ENCODE data around the gene PTPRB. TPM values are rescaled to one million over a fixed set of nuclear protein-coding genes. Genes with fewer than 3 reads are reported as not detected.

Gene PTPRB
- total RNA-seq, 1 experiment from 2014 or later, result 0.17 TPM

DNA sequence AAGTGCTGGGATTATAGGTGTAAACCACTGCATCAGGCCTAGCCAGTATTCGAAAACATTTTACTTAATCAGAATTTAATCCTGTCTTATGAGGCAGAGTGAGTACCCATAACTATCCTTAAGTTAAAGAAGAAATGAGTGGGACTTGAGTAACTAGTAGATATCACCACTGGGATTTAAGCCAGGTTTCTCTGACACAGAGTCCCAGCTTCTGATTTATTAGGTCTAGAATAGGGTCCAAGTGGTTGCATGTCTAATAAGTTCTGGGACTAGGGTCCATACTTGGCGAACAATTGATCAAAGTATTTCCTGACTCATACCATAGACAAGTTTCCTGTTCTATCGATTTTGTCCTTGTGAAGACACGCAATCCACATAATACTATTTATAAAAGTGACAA lies 18.9 kb downstream of the PTPRB start:
- TF ChIP-seq, protein P1, sequence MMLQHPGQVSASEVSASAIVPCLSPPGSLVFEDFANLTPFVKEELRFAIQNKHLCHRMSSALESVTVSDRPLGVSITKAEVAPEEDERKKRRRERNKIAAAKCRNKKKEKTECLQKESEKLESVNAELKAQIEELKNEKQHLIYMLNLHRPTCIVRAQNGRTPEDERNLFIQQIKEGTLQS (IDR thresholded peaks at IDR 0.05), result no peak
- TF ChIP-seq, protein P2, sequence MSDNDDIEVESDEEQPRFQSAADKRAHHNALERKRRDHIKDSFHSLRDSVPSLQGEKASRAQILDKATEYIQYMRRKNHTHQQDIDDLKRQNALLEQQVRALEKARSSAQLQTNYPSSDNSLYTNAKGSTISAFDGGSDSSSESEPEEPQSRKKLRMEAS (IDR thresholded peaks at IDR 0.05), result no peak
- TF ChIP-seq POLR2A (IDR thresholded peaks at IDR 0.05; ENCODE audit: borderline replicate concordance, extremely low read depth, insufficient read depth, insufficient read length), result no peak
- TF ChIP-seq JUND (IDR thresholded peaks at IDR 0.05), result no peak
- TF ChIP-seq CEBPB (IDR thresholded peaks at IDR 0.05; ENCODE audit: low read depth), result no peak
- no peak for TF ChIP-seq SP1 (IDR thresholded peaks at IDR 0.05; ENCODE audit: low read depth)
- no peak for TF ChIP-seq CBX3 (IDR thresholded peaks at IDR 0.05; ENCODE audit: low read depth)
- TF ChIP-seq EGR1 (IDR thresholded peaks at IDR 0.05; ENCODE audit: low read depth), result no peak
- TF ChIP-seq RAD21 (IDR thresholded peaks at IDR 0.05; ENCODE audit: low read depth), result no peak
- TF ChIP-seq EZH2phosphoT487 (IDR thresholded peaks at IDR 0.05; ENCODE audit: borderline replicate concordance), result no peak
- TF ChIP-seq, protein P3, sequence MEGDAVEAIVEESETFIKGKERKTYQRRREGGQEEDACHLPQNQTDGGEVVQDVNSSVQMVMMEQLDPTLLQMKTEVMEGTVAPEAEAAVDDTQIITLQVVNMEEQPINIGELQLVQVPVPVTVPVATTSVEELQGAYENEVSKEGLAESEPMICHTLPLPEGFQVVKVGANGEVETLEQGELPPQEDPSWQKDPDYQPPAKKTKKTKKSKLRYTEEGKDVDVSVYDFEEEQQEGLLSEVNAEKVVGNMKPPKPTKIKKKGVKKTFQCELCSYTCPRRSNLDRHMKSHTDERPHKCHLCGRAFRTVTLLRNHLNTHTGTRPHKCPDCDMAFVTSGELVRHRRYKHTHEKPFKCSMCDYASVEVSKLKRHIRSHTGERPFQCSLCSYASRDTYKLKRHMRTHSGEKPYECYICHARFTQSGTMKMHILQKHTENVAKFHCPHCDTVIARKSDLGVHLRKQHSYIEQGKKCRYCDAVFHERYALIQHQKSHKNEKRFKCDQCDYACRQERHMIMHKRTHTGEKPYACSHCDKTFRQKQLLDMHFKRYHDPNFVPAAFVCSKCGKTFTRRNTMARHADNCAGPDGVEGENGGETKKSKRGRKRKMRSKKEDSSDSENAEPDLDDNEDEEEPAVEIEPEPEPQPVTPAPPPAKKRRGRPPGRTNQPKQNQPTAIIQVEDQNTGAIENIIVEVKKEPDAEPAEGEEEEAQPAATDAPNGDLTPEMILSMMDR (IDR thresholded peaks at IDR 0.05 in 2 of 3, conservative IDR thresholded peaks at IDR 0.05 in 1 of 3; ENCODE audit: borderline replicate concordance in 1 of 3, insufficient read depth in 1 of 3, low read depth in 2 of 3, low read length in 2 of 3), result no peak
- TF ChIP-seq SRF (IDR thresholded peaks at IDR 0.05; ENCODE audit: low read depth), result no peak
- no peak for TF ChIP-seq FOSL1 (IDR thresholded peaks at IDR 0.05; ENCODE audit: low read depth)
- no peak for TF ChIP-seq YY1 (IDR thresholded peaks at IDR 0.05; ENCODE audit: extremely low read depth, insufficient replicate concordance, low read depth, low read length)
- no peak for TF ChIP-seq ZFX (IDR thresholded peaks at IDR 0.05)
- TF ChIP-seq POLR2AphosphoS5 (IDR thresholded peaks at IDR 0.05; ENCODE audit: low read depth, low read length), result no peak
- TF ChIP-seq SIN3A (IDR thresholded peaks at IDR 0.05; ENCODE audit: low read depth), result no peak
- no peak overlapping the region for H3K4me3 ChIP-seq (replicated peaks in 1 of 2; ENCODE audit: low read depth in 1 of 2, low read length in 2 of 2)
- RAD21 ChIA-PET (ENCODE audit: low non-redundant PET in 1 of 2, low total read pairs in 2 of 2, uncharacterized antibody in 2 of 2, unreplicated experiment in 2 of 2), result no interaction called here
- H3K4me1 ChIP-seq (ENCODE audit: control insufficient read depth in 1 of 2, insufficient read depth in 2 of 2, low read length in 2 of 2), result no peaks in the 10 kb centered on the region
- H3K9me3 ChIP-seq (ENCODE audit: control insufficient read depth in 1 of 2, insufficient read depth in 1 of 2, low read depth in 1 of 2, low read length in 2 of 2), result no peaks in the 10 kb centered on the region
- H3K9me2 ChIP-seq (ENCODE audit: insufficient read depth), result no peaks in the 10 kb centered on the region
- no peaks in the 10 kb centered on the region for H3K27me3 ChIP-seq (ENCODE audit: insufficient read depth, low read length)
- H3K36me3 ChIP-seq (ENCODE audit: control insufficient read depth in 1 of 2, insufficient read depth in 2 of 2, low read length in 2 of 2), result no peaks in the 10 kb centered on the region
- DNase-seq (ENCODE audit: low read depth, low spot score) (no peak), ATAC-seq (no peak)
- BruUV-seq (replicated peaks), result no TSS peak
- H3K9ac ChIP-seq (ENCODE audit: low read length), result no peak overlapping the region
- intact Hi-C loops (cut with micrococcal nuclease), result no loop called here
- no peak overlapping the region for H2AFZ ChIP-seq (ENCODE audit: low read depth, low read length, poor library complexity, severe bottlenecking)
- no peak overlapping the region for H3K27ac ChIP-seq (ENCODE audit: low read depth, low read length)
- no peaks in the 10 kb centered on the region for H4K20me1 ChIP-seq (ENCODE audit: insufficient read depth)
- CTCF ChIA-PET, result no interaction called here
- POLR2A ChIA-PET, result no interaction called here
- no peak overlapping the region for H3K4me2 ChIP-seq (ENCODE audit: low read length)
- no peaks in the 10 kb centered on the region for H3K79me2 ChIP-seq (ENCODE audit: insufficient read depth, low read length)
